GM12873 (cell line): ENCODE data around the gene WDR1.

Experiments
- TF ChIP-seq, protein P1 (sequence below): IDR thresholded peaks from 2 replicates; pipeline ENCODE4 v1.5.1; 2012; ENCODE audit warnings: low read depth, mild to moderate bottlenecking, moderate library complexity, low read length, control low read depth; ENCODE audit not compliant: insufficient read depth; ENCODE audit errors: missing control alignments

WDR1 gene

GRCh38 chr4:10026485-10026884 is 90.1 kb downstream of the WDR1 start:
- TF ChIP-seq, protein P1, sequence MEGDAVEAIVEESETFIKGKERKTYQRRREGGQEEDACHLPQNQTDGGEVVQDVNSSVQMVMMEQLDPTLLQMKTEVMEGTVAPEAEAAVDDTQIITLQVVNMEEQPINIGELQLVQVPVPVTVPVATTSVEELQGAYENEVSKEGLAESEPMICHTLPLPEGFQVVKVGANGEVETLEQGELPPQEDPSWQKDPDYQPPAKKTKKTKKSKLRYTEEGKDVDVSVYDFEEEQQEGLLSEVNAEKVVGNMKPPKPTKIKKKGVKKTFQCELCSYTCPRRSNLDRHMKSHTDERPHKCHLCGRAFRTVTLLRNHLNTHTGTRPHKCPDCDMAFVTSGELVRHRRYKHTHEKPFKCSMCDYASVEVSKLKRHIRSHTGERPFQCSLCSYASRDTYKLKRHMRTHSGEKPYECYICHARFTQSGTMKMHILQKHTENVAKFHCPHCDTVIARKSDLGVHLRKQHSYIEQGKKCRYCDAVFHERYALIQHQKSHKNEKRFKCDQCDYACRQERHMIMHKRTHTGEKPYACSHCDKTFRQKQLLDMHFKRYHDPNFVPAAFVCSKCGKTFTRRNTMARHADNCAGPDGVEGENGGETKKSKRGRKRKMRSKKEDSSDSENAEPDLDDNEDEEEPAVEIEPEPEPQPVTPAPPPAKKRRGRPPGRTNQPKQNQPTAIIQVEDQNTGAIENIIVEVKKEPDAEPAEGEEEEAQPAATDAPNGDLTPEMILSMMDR, result no peak

DNA sequence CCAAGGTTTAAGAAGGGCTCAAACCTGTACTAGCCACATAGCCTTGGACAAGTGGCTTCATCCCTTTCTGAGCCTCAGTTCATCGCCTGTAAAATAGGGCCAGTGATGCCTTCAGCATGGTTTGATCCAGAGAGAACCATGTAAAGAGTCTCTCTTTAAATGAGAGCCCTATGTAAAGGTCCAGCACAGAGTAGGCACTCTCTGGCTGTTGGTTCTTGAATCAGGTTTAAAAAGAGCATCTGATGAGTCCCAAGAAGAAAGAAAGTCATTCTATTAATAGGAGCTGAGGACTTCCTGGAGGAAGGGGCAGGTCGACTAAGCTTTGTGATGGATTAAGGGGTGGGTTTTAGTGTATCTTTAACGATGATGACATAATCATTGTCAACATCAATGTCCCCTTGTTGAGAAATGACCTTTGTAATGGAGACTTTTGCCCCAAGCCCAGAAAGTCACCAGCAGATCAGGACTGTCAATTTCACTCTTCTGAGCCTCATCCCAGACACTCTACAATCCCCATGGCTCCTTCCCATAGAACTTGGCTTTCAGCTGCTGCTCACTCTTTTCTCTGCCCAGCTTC is 91.3 kb downstream of the WDR1 start:
- TF ChIP-seq, protein P1, result no peak
